Fibroblast of the aortic adventitia (primary cell): ENCODE results near the gene ETFRF1. TPM values are rescaled to one million over a fixed set of nuclear protein-coding genes. Genes with fewer than 3 reads are reported as not detected.

Experiments
- DNase-seq: peaks from one replicate; pipeline ENCODE4 v3.0.0-alpha.2; 2010; ENCODE audit warnings: low read depth
- H3K4me3 ChIP-seq: 2 replicates; pipeline ENCODE4 v1.5.1; 2011; ENCODE audit warnings: low read depth, mild to moderate bottlenecking, control low read depth, low read length, moderate library complexity
- total RNA-seq: library from RNA; depleted of rRNA; stranded (reverse); fragments of >200 nt; gene quantifications from 2 replicates; pipeline ENCODE4 v1.2.3, GENCODE V29; 2012; ENCODE audit warnings: low replicate concordance
- TF ChIP-seq, protein P1 (sequence below): IDR thresholded peaks from 2 replicates; pipeline ENCODE4 v1.5.1; 2011; ENCODE audit warnings: mild to moderate bottlenecking, low read length, control low read depth, inconsistent platforms; ENCODE audit not compliant: insufficient read depth

Gene ETFRF1
- total RNA-seq, 1 donor, result 41.7 TPM

GRCh38 chr12:25189656-25190055 is 5.4 kb upstream of the ETFRF1 start:
- H3K4me3 ChIP-seq, result no peak overlapping the region
- DNase-seq, result peak; percentile 42
- TF ChIP-seq, protein P1, sequence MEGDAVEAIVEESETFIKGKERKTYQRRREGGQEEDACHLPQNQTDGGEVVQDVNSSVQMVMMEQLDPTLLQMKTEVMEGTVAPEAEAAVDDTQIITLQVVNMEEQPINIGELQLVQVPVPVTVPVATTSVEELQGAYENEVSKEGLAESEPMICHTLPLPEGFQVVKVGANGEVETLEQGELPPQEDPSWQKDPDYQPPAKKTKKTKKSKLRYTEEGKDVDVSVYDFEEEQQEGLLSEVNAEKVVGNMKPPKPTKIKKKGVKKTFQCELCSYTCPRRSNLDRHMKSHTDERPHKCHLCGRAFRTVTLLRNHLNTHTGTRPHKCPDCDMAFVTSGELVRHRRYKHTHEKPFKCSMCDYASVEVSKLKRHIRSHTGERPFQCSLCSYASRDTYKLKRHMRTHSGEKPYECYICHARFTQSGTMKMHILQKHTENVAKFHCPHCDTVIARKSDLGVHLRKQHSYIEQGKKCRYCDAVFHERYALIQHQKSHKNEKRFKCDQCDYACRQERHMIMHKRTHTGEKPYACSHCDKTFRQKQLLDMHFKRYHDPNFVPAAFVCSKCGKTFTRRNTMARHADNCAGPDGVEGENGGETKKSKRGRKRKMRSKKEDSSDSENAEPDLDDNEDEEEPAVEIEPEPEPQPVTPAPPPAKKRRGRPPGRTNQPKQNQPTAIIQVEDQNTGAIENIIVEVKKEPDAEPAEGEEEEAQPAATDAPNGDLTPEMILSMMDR, result no peak

- no peak for DNase-seq
- H3K4me3 ChIP-seq, result no peak overlapping the region
- TF ChIP-seq, protein P1, result no peak
Measured at GRCh38 chr12:25190793-25191192, 4.2 kb upstream of the ETFRF1 start.

DNA sequence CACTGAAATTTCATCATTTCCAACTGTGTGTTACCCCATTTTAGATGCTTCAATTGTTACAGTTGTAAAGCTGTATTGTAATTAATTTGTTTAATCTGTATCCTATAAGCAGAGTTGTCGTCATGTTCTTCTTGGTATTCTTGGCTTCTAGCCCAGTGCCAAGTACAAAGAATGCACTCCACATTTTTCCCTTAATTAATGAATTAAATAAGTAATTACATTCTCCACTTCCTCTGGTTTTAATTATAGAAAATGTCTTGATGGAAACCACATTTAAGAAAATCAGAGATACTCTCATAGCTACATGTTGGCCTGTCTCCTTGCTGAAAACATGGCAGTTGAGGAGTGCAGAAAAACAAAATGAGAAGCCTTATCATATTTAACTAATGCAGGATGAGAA is 823 bp upstream of the ETFRF1 start:
- H3K4me3 ChIP-seq, result peak overlapping the region; percentile 89
- DNase-seq, result no peak
- TF ChIP-seq, protein P1, result no peak

- TF ChIP-seq, protein P1, result no peak
- DNase-seq, result no peak
- H3K4me3 ChIP-seq, result peak overlapping the region; percentile 89
Measured at GRCh38 chr12:25194722-25195055, 348 bp upstream of the ETFRF1 start.

DNA sequence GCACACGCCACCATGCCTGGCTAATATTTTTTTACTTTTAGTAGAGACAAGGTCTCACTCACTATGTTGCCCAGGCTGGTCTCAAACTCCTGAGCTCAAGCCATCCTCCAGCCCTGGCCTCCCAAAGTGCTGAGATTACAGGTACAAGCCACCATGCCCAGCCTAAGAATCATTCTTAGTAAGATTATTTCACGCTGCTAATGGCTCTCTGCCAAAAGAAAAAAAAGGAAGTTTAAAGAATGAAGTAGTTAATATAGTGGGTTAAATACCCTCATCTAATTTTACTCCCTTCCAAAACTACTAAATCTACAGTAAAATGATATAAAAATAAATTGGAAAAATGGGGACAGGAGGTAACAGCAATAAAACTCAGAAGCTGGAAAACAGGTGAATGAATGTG is 2.6 kb downstream of the ETFRF1 start:
- TF ChIP-seq, protein P1, result no peak
- DNase-seq, result no peak
- no peak overlapping the region for H3K4me3 ChIP-seq

- TF ChIP-seq, protein P1, result no peak
- no peak overlapping the region for H3K4me3 ChIP-seq
- DNase-seq, result peak; percentile 71
Measured at GRCh38 chr12:25200703-25201102, 5.7 kb downstream of the ETFRF1 start.

GRCh38 chr12:25202137-25202536 is 7.1 kb downstream of the ETFRF1 start:
- H3K4me3 ChIP-seq, result no peak overlapping the region
- TF ChIP-seq, protein P1, result no peak
- no peak for DNase-seq
